GM18502 (cell line): ENCODE results near the gene MAP3K2.

Experiments used
- ATAC-seq: cut with Tn5 transposase; IDR thresholded peaks from one replicate; pipeline ENCODE4 v1.9.1; 2021; ENCODE audit warnings: mild to moderate bottlenecking; ENCODE audit not compliant: unreplicated experiment, poor library complexity

The MAP3K2 gene

GRCh38 chr2:127408004-127408806, 20.4 kb upstream of the MAP3K2 start:
- peak; percentile 78 for ATAC-seq

GRCh38 chr2:127407661-127408003, 19.9 kb upstream of the MAP3K2 start:
- peak; percentile 27 for ATAC-seq

GRCh38 chr2:127407091-127407490, 19.3 kb upstream of the MAP3K2 start:
- no peak for ATAC-seq

GRCh38 chr2:127406454-127406853, 18.7 kb upstream of the MAP3K2 start:
- ATAC-seq, result no peak

DNA sequence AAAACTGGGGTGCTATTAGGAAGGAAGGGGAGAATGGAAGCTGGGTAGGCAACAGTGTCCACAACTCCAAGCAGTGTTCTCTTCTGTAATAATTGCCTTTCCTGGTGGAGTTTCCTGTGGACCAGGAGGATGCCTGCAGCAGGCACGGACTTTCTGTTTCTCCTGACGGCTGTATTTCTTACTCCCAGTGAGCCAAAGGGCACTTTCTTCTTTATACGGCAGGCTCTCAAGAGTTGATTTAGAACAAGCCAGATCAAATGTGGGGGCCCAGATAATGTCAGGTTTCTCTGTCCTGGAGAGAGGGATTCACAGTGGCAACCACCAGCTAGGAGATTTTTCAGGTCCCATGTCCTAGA, 17.5 kb upstream of the MAP3K2 start:
- no peak for ATAC-seq

DNA sequence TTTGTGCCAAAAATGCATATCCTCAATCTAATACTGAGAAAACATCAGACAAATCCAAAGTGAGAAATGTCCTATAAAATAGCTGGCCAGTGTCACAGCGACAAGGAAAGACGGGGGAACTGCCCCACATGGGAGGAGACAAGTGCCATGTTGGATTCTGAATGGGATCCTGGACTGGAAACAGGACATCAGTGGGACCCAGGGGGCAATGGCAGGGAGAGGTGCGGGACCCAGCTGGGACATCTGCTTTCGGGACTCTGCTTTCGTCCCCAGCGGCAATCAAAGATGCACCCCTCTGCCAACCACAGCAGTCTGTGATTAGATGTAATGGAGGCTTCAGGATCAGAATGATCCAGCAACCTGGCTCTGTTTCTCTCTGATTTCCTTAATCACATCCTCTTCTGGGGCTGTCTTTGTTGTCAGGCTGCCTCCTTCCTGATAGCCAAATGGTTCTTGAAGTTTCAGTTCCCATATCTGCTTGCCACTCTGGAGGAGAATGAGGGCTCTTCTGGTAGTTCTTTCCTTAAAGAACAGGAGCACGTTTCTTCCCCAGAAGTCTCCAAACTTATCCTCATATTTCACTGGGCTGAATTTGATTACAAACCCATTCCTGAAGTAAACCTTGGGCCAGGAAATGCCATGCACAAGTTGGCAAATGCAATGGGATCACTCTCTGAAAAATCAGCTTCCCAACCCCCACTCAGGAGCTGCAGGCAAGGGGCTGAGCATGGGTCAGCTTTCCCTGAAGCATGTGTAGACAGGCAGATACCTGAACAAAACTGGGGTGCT, 16.9 kb upstream of the MAP3K2 start:
- ATAC-seq, result no peak

GRCh38 chr2:127403460-127403859, 15.7 kb upstream of the MAP3K2 start:
- ATAC-seq, result no peak

DNA sequence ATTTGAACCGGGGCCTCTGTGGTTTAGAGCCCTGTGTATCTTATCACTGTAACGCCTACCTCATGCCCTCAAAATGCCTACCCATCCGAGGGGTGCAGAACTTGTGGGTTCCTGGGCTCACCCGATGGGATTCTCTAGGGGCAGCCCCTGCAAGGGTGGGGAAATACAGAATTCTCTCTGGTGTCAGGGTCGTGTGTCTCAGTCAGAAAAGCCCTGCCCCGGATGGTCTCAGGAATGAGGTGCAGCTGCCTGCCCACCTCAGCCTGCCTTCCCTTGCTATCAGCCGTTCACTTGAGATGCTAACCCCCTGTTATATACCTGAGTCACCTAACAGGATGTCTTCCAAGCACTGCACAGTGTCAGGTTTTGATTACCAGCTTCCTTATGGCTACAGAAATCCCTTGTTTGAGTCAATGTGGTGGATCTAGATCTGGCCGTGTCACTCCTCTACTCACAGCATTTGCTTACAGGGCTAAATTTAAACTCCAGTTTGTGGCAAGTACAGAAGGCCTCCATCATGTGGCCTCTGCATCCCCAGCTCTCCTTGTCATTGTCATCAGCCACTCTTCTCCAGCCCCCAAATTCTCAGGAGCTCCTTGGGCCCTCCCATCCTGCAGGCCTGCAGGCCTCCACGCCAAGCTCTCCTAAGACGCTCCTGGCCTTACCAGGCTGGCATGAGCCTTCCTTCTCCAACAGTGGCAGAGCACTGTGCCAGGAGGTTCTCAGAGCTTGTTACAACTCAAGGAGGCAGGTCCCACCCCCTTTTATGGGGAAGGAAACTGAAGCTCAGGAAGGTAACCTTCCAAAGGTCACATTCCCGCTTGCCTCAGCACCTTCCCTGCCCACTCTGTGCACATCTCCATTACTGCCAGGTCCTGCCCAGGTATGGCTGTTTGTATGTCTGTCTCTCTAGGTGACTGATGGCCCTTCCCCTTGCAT, 14.3 kb upstream of the MAP3K2 start:
- peak; percentile 34 for ATAC-seq

DNA sequence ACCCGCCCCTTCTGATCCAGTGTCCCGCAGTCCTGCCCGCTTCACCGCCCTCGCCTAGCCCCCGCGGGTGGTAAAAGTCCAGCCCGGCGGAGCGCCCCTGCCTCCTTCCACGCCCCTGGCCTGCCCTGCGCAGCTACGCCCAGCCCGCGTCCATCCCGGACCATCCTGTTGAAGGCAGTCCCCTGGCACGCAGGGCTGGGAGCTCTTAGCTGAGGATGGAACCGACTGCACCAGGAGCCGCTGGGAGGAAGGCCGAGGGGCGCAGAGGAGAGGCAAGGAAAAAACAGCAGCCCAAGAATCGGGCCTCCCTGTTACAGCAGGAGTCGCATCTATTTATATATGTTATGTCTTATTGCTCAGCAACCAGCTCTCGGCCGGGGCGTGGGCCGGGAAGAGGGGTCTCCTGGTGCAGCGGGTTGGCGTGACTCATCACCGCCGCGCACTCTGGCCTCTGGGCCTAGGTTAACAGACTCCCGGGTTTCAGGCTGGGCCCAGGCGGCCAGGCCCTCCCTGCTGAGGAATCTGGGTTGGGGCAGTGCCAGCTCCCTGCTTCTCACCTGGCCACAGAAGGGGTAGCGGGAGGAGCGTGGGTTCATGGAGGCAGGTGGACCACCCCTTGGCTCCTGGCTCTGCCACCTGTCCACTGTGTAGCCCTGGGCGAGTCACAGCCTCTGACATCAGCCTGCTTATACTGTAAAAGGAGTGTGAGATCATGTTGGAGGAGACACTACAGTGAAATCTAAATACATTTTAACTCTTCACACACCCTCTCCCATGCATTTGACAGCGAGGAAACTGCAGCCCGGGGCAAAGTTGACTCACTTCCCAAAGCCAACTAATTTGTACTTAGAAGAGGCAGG, 13.4 kb upstream of the MAP3K2 start:
- no peak for ATAC-seq

DNA sequence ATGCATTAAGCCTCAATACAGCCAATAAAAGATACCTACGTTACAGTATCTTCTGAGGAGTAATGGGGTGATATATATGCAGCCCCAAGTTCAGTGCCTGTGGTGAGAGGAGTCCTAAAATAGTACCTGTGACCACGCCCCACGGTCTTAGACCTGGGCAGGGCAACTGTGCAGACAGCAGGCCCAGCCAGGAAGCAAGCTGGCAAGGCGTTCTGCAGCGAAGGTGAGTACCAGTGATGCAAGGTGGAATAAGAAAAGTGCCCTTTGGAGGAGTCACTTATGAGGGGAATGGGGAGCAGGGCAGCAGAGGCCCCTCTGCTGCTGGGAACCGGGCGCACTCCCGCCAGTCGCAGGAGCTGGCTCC, 12.7 kb upstream of the MAP3K2 start:
- ATAC-seq, result no peak

GRCh38 chr2:127398239-127398590, 10.4 kb upstream of the MAP3K2 start:
- ATAC-seq, result peak; percentile 94

GRCh38 chr2:127397568-127398238, 9.9 kb upstream of the MAP3K2 start:
- peak; percentile 10 for ATAC-seq

GRCh38 chr2:127394492-127394891, 6.7 kb upstream of the MAP3K2 start:
- ATAC-seq, result no peak

DNA sequence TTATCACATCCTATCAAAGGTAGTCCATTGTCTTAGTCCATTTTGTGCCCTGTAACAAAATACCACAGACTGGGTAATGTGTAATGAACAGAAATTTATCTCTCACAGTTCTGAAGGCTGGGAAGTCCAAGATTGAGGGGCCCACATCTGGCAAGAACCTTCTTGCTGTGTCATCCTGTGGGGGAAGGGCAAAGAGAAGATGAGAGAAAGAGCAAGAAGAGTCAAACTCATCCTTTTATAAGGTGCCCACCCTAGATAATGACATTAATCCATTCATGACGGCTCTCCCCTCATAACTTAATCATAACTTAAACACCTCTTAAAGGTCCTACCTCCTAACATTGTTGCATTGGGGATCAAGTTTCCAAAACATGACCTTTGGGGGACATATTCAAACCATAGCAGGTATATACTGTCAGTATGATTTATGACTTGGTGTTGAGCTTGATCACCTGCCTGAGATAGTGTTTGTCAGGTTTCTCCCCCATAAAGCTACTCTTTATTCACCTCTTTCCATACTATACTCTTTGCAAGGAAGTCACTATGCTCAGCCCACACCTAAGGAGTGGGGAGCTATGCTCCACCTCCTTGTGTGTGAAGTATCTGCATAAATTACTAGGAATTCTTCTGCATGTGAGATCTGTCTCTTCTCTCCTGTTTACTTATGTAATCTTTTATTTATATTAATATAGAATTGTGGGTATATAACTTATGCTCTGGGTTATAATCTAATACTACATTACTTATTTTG, 5.2 kb upstream of the MAP3K2 start:
- no peak for ATAC-seq

DNA sequence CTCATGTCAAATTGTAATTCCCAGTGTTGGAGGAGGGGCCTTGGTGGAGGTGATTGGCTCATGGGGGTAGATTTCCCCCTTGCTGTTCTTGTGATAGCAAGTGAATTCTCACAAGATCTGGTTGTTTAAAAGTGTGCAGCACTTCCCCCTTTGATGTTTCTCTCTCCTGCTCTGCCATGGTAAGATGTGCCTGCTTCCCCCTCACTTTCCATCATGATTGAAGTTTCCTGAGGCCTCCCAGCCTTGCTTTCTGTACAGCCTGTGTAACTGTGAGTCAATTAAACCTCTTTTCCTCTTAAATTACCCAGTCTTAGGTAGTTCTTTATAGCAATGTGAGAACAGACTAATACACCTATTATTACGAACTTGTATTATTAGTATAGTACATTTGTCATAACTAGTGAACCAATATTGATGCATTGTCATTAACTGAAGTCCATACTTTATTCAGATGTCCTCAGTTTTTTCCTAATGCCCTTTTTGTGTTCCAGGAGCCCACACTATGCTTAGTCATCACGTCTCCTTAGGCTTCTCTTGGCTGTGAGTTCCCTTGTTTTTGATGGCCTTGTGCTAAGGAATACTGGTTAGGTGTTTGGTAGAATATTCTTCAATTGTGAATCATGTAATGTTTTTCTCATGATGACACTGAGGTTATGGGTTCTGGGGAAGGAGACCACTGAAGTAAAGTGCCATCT, 4.5 kb upstream of the MAP3K2 start:
- no peak for ATAC-seq

- ATAC-seq, result no peak
Measured at GRCh38 chr2:127389778-127390435, 2.1 kb upstream of the MAP3K2 start.

GRCh38 chr2:127388423-127389164, 819 bp upstream of the MAP3K2 start:
- peak; percentile 17 for ATAC-seq
